Neural cell (in vitro differentiated cells): ENCODE data around the gene MAGED2. TPM values are rescaled to one million over a fixed set of nuclear protein-coding genes. Genes with fewer than 3 reads are reported as not detected.

ENCODE experiments used
- H2AFZ ChIP-seq: fragments of 200-600, 300-800 bp; sonication (generic), shearing (Covaris generic); 2 replicates; pipeline ENCODE4 v1.6.0; 2014; ENCODE audit warnings: low read depth, mild to moderate bottlenecking, antibody characterized with exemption, low read length, moderate library complexity
- H3F3A ChIP-seq: fragments of 200-600 bp; shearing (Covaris generic); 2 replicates; pipeline ENCODE4 v1.6.1; 2016; ENCODE audit warnings: mild to moderate bottlenecking, moderate library complexity, mixed read lengths, antibody characterized with exemption, low read length; ENCODE audit not compliant: insufficient read depth, poor library complexity, severe bottlenecking
- H3K27ac ChIP-seq: fragments of 200-600, 300-800 bp; sonication (generic), shearing (Covaris generic); 2 replicates; pipeline ENCODE4 v1.5.1; 2014; ENCODE audit warnings: mild to moderate bottlenecking, low read length, moderate library complexity
- H3K27me3 ChIP-seq: fragments of 300-800, 200-600 bp; sonication (generic), shearing (Covaris generic); 2 replicates; pipeline ENCODE4 v1.6.0; 2014; ENCODE audit warnings: mild to moderate bottlenecking, low read depth, low read length, moderate library complexity; ENCODE audit not compliant: insufficient read depth
- H3K36me3 ChIP-seq: fragments of 300-800, 200-600 bp; sonication (generic), shearing (Covaris generic); 2 replicates; pipeline ENCODE4 v1.5.1; 2014; ENCODE audit warnings: mild to moderate bottlenecking, antibody characterized with exemption, low read length, moderate library complexity; ENCODE audit not compliant: insufficient read depth
- H3K4me2 ChIP-seq: fragments of 300-800, 200-600 bp; sonication (generic), shearing (Covaris generic); 2 replicates; pipeline ENCODE4 v1.6.0; 2014; ENCODE audit warnings: mild to moderate bottlenecking, low read length
- H3K4me3 ChIP-seq: fragments of 300-800, 200-600 bp; sonication (generic), shearing (Covaris generic); 2 replicates; pipeline ENCODE4 v1.5.1; 2014; ENCODE audit warnings: mild to moderate bottlenecking, low read length, moderate library complexity
- H3K79me2 ChIP-seq: fragments of 200-600 bp; shearing (Covaris generic); replicated peaks from 2 replicates; pipeline ENCODE4 v1.6.0; 2014; ENCODE audit warnings: mild to moderate bottlenecking, low read length, moderate library complexity; ENCODE audit not compliant: insufficient read depth
- H3K9ac ChIP-seq: fragments of 300-800, 200-600 bp; sonication (generic), shearing (Covaris generic); 2 replicates; pipeline ENCODE4 v1.6.1; 2016; ENCODE audit warnings: mild to moderate bottlenecking, low read length, mixed read lengths
- H3K9me2 ChIP-seq: fragments of 200-600 bp; shearing (Covaris generic); 2 replicates; pipeline ENCODE4 v1.6.1; 2016; ENCODE audit warnings: mild to moderate bottlenecking, low read length, mixed read lengths; ENCODE audit not compliant: insufficient read depth
- H3K9me3 ChIP-seq: fragments of 200-600, 300-800 bp; sonication (generic), shearing (Covaris generic); 2 replicates; pipeline ENCODE4 v1.6.1; 2016; ENCODE audit warnings: mild to moderate bottlenecking, mixed run types, low read length, moderate library complexity, mixed read lengths
- H4K20me1 ChIP-seq: fragments of 200-600 bp; shearing (Covaris generic); 2 replicates; pipeline ENCODE4 v1.6.1; 2016; ENCODE audit warnings: mild to moderate bottlenecking, mixed run types; ENCODE audit not compliant: insufficient read depth
- EP300 ChIP-seq: fragments of 450-650 bp; conservative IDR thresholded peaks from 2 replicates; pipeline ENCODE4 v1.6.1; 2014; ENCODE audit warnings: antibody characterized with exemption, mild to moderate bottlenecking, moderate library complexity; ENCODE audit not compliant: poor library complexity, severe bottlenecking
- EZH2 ChIP-seq: fragments of 200-600, 300-800 bp; shearing (Covaris generic), sonication (generic); IDR thresholded peaks from 2 replicates; pipeline ENCODE4 v1.6.1; 2014; ENCODE audit warnings: antibody characterized with exemption, low read length, borderline replicate concordance, mild to moderate bottlenecking; ENCODE audit not compliant: insufficient read depth, poor library complexity, severe bottlenecking
- MXI1 ChIP-seq: fragments of 450-650 bp; conservative IDR thresholded peaks from 2 replicates; pipeline ENCODE4 v1.6.1; 2014; ENCODE audit warnings: antibody characterized with exemption, mild to moderate bottlenecking; ENCODE audit not compliant: poor library complexity, severe bottlenecking
- POLR2AphosphoS5 ChIP-seq: IDR thresholded peaks from 2 replicates; pipeline ENCODE4 v1.6.1; 2012
- RAD21 ChIP-seq: fragments of 450-650 bp; conservative IDR thresholded peaks from 2 replicates; pipeline ENCODE4 v1.6.1; 2014; ENCODE audit warnings: antibody characterized with exemption, mild to moderate bottlenecking, moderate library complexity
- SMC3 ChIP-seq: fragments of 450-650 bp; conservative IDR thresholded peaks from 2 replicates; pipeline ENCODE4 v1.6.1; 2014; ENCODE audit warnings: antibody characterized with exemption, mild to moderate bottlenecking, moderate library complexity; ENCODE audit not compliant: poor library complexity
- TAF1 ChIP-seq: IDR thresholded peaks from 2 replicates; pipeline ENCODE4 v1.6.1; 2012; ENCODE audit warnings: low read depth
- polyA plus RNA-seq: library from polyadenylated mRNA; depleted of rRNA; stranded (reverse); fragments of >200 nt; gene quantifications from 2 replicates; pipeline ENCODE4 v1.2.3, GENCODE V29; 2014
- TF ChIP-seq, protein P1 (sequence below): fragments of 450-650 bp; IDR thresholded peaks from 2 replicates; pipeline ENCODE4 v1.5.1; 2014; ENCODE audit warnings: antibody characterized with exemption, mild to moderate bottlenecking, moderate library complexity; ENCODE audit not compliant: poor library complexity, severe bottlenecking
- TF ChIP-seq, protein P2 (sequence below): IDR thresholded peaks from 2 replicates; pipeline ENCODE4 v1.6.1; 2012; ENCODE audit warnings: borderline replicate concordance

Gene MAGED2
- polyA plus RNA-seq, 1 donor from 2014 or later: 982 TPM

DNA sequence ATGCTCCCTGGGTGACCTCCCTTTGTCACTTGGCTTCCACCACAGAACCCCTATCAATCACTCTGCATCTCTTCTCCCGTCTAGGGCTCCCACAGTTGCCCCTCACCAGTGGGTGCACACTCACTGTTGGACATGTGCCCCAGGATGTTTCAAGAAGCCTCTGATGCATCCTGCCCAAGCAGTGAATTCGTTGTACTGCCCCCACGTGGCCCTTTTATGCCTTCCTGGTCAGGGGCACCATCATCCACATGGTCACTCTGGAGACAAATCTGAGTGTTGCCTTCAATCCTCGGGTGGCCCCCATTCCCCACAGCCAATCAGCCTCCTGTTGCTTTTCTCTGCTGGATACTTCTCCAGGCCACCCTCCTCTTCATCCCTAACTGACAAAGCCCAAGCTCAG lies 21.6 kb upstream of the MAGED2 start:
- Histone ChIP-seq H4K20me1 (no peaks in the 10 kb centered on the region), H3K9me3 (no peaks in the 10 kb centered on the region), H3K4me3 (no peak overlapping the region), H3K79me2 (no peaks in the 10 kb centered on the region), H3K27ac (no peak overlapping the region), H3K9ac (no peak overlapping the region), H3F3A (no peaks in the 10 kb centered on the region), H3K4me2 (no peak overlapping the region), H3K36me3 (no peaks in the 10 kb centered on the region), H3K27me3 (no peaks in the 10 kb centered on the region), H3K9me2 (no peaks in the 10 kb centered on the region), H2AFZ (no peak overlapping the region)
- no peak for TF ChIP-seq EP300
- no peak for TF ChIP-seq SMC3
- TF ChIP-seq RAD21: no peak
- TF ChIP-seq EZH2: no peak
- TF ChIP-seq MXI1: no peak
- TF ChIP-seq TAF1: no peak
- TF ChIP-seq POLR2AphosphoS5: no peak
- TF ChIP-seq, protein P1, sequence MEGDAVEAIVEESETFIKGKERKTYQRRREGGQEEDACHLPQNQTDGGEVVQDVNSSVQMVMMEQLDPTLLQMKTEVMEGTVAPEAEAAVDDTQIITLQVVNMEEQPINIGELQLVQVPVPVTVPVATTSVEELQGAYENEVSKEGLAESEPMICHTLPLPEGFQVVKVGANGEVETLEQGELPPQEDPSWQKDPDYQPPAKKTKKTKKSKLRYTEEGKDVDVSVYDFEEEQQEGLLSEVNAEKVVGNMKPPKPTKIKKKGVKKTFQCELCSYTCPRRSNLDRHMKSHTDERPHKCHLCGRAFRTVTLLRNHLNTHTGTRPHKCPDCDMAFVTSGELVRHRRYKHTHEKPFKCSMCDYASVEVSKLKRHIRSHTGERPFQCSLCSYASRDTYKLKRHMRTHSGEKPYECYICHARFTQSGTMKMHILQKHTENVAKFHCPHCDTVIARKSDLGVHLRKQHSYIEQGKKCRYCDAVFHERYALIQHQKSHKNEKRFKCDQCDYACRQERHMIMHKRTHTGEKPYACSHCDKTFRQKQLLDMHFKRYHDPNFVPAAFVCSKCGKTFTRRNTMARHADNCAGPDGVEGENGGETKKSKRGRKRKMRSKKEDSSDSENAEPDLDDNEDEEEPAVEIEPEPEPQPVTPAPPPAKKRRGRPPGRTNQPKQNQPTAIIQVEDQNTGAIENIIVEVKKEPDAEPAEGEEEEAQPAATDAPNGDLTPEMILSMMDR: no peak
- TF ChIP-seq, protein P2, sequence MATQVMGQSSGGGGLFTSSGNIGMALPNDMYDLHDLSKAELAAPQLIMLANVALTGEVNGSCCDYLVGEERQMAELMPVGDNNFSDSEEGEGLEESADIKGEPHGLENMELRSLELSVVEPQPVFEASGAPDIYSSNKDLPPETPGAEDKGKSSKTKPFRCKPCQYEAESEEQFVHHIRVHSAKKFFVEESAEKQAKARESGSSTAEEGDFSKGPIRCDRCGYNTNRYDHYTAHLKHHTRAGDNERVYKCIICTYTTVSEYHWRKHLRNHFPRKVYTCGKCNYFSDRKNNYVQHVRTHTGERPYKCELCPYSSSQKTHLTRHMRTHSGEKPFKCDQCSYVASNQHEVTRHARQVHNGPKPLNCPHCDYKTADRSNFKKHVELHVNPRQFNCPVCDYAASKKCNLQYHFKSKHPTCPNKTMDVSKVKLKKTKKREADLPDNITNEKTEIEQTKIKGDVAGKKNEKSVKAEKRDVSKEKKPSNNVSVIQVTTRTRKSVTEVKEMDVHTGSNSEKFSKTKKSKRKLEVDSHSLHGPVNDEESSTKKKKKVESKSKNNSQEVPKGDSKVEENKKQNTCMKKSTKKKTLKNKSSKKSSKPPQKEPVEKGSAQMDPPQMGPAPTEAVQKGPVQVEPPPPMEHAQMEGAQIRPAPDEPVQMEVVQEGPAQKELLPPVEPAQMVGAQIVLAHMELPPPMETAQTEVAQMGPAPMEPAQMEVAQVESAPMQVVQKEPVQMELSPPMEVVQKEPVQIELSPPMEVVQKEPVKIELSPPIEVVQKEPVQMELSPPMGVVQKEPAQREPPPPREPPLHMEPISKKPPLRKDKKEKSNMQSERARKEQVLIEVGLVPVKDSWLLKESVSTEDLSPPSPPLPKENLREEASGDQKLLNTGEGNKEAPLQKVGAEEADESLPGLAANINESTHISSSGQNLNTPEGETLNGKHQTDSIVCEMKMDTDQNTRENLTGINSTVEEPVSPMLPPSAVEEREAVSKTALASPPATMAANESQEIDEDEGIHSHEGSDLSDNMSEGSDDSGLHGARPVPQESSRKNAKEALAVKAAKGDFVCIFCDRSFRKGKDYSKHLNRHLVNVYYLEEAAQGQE: no peak

DNA sequence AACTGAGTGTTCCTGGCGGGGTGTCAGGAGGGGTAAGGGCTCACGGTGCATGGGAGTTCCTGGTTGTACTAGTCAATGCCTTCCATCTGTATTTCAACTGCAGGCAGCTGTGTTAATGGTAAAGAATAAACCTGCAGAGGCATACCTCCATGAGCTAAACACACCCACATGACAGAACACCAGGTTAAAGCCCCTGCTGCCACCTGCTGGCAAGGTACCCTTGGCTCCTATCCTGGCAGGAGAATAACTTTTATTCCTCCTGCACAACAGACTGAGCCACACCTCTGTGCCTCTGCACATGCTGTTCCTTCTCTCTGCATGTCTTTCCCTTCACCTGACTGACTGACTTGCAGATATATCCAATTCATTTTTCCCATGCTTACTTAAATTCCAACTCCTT lies 20.6 kb upstream of the MAGED2 start:
- no peaks in the 10 kb centered on the region for H3K27me3 ChIP-seq

More for the DNA sequence above, 20.6 kb upstream of the MAGED2 start:
- H3K79me2 ChIP-seq: no peaks in the 10 kb centered on the region
- H3K36me3 ChIP-seq: no peaks in the 10 kb centered on the region
- H3K4me3 ChIP-seq: no peak overlapping the region
- no peaks in the 10 kb centered on the region for H3K9me3 ChIP-seq
- no peaks in the 10 kb centered on the region for H4K20me1 ChIP-seq
- no peak overlapping the region for H3K27ac ChIP-seq
- H3K9ac ChIP-seq: no peak overlapping the region
- no peak overlapping the region for H2AFZ ChIP-seq
- no peak overlapping the region for H3K4me2 ChIP-seq
- no peaks in the 10 kb centered on the region for H3K9me2 ChIP-seq
- no peak for TF ChIP-seq EP300
- no peak for TF ChIP-seq POLR2AphosphoS5
- no peak for TF ChIP-seq MXI1
- no peak for TF ChIP-seq RAD21
- no peak for TF ChIP-seq SMC3
- TF ChIP-seq, protein P2: no peak
- TF ChIP-seq TAF1: no peak
- TF ChIP-seq, protein P1: no peak
- no peak for TF ChIP-seq EZH2
- H3F3A ChIP-seq: no peaks in the 10 kb centered on the region
